HG03196 (cell line): ENCODE results near the gene WAPL.
"Not testable (repeated sequence)": the region's sequence is repeated elsewhere in the genome, so short reads cannot be mapped to it uniquely, and the experiment has no call there.

Source experiments
- ATAC-seq: cut with Tn5 transposase; IDR thresholded peaks from one replicate; pipeline ENCODE4 v1.9.1; 2021; ENCODE audit not compliant: unreplicated experiment

WAPL gene

DNA sequence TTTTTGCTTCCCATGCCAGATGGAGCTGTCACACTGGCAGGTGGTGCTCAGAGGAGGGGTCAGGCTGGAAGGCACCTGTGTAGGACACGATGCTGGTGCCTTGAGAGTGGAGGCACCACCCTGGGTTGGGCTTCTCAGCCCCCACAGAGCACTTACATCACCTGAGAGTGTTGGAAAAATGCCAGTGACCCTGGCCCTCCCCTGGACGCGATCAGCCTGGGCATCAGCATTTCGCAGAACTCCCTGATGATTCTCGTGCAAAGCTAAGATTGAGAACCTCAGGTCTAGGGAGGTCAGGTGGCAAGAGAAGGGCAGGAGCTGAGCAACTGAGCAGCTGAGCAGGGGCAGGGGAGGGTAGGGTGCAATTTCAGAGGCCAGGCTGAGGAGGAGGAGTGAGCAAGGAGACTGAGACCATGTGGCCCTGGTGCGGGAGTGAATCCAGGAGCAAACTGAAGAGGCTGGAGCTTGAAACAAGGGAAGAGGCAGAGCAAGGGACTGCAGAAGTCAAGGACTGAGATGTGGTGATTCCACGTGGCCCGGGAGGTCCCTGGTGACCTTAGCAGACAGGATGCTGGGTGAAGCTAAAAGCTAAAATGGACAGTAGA lies 130.3 kb downstream of the WAPL start:
- no peak for ATAC-seq

DNA sequence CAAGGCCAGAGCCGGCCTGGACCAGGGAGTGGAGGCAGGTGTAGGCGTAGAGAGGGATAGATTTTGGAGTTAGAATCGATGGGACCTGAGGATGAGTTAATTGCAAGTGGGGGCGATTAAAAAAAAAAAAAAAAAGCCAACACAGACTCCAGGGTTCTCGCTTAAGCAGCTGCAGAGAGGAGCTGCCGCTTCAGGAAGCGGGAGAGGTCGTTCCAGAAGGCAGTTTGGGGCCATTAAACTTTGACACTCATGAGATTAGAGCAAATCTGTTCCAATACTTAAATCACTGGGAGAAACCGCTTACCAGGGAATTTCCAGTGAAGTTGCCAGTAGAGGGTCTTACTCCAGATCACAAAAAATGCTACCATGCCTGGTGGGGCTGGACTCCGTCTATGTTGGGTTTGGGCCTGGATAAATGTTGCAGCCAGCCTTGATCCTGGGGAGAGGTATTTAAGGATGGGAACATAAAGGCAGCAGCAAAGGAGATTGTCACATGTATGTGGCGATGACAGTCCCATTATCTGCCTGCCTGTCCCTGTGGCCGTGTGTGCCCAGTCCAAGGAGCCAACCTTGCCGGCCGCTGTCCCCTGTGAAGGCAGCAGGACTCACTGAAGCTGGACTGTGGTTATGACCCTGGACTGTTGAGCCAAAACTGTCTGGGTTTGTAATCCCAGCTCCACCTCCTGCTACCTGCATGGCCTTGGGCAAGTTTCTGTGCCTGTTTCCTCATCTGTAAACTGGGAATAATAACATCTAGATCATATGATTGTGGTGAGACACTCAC lies 131.1 kb downstream of the WAPL start:
- no peak for ATAC-seq

DNA sequence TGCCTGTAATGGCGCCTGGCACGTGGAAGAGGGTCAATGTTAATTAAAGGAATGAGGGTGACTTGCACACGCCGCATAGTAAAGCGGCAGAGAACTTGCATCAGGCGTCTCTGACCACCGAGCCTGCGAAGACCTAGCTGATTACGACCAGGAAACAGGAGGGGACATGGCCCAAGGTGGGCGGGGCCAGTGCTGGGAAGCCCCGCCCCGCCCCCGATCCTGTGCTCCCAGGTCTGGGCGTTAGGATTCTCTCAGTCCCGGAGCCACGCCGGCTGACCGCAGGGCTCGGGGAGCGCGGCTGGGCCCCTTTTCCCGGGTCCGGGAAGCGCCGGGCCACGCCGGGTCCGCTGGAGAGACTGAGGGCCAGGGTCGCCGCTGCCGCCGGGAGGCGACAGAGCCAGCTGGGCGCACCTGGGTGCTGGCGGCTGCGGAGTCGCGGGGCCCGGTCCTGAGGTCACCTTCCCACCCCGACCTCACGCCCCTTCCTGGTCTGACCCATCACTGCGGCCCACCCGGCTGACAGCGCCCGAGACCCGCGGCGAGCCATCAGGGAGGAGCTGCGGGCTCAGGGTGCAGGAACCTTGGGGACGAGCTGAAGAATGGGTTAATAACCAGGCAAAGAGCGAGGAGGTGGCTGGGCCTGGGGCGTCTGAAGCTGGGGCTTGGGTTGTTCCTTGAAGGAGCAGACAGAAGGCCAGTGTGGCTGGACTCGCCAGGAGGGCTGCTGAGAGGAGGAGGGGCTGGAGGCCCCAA lies 132.0 kb downstream of the WAPL start:
- ATAC-seq, result peak; percentile 62

DNA sequence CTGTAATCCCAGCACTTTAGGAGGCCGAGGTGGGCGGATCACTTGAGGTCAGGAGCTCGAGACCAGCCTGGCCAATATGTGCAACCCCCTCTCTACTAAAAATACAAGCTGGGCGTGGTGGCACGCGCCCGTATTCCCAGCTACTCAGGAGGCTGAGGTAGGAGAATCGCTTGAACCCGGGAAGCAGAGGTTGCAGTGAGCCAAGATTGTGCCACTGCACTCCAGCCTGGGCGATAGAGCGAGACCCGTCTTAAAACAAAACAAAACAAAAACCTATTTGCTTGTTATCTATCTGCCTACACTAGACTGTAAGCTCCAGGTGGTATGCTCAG lies 132.5 kb downstream of the WAPL start:
- ATAC-seq, result not testable (repeated sequence)

DNA sequence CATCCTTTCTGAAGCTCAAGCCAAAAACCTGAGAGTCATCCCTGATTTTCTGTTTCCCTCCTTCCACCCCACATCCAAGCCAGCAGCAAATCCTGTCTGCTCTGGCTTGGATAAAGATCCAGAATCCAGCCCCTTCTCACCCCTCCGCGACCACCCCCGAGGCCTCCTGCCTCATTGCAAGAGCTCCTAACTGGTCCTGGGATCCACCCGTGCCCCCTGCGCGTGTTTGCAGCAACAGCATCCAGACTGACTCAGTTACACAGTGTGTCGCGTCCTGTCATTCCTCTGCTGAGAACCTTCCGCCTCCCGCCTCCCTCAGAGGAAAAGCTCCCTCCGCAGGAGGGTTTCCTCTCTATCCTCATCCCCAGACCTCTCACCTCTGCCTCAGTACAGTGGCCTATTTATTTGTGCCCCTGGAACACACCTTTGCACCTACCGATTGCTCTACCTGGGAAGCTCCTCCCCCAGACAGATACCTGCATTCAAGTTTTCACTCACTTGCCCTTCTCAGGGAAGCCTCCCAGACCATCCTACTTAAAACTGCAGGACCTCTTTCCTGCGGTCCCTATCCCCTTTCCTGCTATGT lies 133.4 kb downstream of the WAPL start:
- no peak for ATAC-seq

- no peak for ATAC-seq
Measured at GRCh38 chr10:86387178-86387794, 134.3 kb downstream of the WAPL start.

DNA sequence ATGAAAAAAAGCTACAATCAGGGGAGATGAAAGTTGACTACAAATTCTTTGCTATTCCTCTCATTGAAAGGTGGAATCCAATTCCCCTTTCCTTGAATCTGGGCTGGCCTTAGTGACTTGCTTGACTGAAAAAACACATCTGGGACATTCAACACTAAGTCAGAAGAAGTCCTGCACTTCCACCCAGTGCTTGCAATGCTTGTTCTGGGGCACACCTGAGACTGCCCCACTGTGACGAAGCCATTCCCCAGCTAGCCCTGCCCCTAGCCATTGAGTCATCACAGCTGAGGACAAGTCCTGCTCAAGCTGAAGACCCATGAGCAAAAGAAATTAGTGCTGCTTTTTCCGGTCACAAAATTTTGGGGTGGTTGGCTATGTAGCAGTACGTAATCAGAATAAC lies 135.8 kb downstream of the WAPL start:
- no peak for ATAC-seq
